Neural cell (in vitro differentiated cells): ENCODE data around the gene AKR7A3.

Experiments
- CTCF ChIP-seq: fragments of 450-650 bp; IDR thresholded peaks from 2 replicates; pipeline ENCODE4 v1.5.1; 2014; ENCODE audit warnings: antibody characterized with exemption, mild to moderate bottlenecking, moderate library complexity; ENCODE audit not compliant: poor library complexity, severe bottlenecking
- POLR2AphosphoS5 ChIP-seq: IDR thresholded peaks from 2 replicates; pipeline ENCODE4 v1.6.1; 2012
- TAF1 ChIP-seq: IDR thresholded peaks from 2 replicates; pipeline ENCODE4 v1.6.1; 2012; ENCODE audit warnings: low read depth

DNA sequence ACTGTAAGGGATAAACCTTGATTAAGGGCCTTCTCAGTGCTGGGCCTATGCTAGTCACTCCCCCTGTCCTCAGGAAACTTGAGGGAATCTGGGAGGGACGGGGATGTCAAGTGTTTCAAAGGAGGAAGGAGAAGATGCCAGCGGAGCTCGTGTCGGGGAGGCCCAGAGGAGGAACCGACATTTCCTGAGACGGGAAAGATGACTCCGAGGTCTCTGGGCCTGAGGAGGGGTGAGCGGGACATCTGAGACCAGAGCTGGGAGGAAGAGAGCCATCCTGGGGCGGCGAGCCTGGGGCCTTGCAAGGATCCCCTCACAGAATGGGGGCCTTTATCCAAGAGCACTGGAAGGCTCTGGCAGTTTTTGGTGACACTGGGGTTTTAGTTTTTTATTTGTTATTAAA, 33.9 kb upstream of the AKR7A3 start:
- TF ChIP-seq POLR2AphosphoS5 (no peak), CTCF (no peak), TAF1 (no peak)
